MM.1S (cell line): ENCODE results near the gene PCSK4.
"Not testable (repeated sequence)": the region's sequence is repeated elsewhere in the genome, so short reads cannot be mapped to it uniquely, and the experiment has no call there.

Experiments
- DNase-seq: peaks from one replicate; pipeline ENCODE4 v3.0.0-alpha.2; 2015
- H2AFZ ChIP-seq: fragments of 300-600 bp; sonication (generic); 2 replicates; pipeline ENCODE4 v1.6.0; 2016; ENCODE audit warnings: antibody characterized with exemption, low read length
- H3F3A ChIP-seq: fragments of 300-600 bp; sonication (generic); 2 replicates; pipeline ENCODE4 v1.6.1; 2016; ENCODE audit warnings: mild to moderate bottlenecking, antibody characterized with exemption, low read length, moderate library complexity, mixed read lengths; ENCODE audit not compliant: insufficient read depth
- H3K27ac ChIP-seq: fragments of 300-600 bp; sonication (generic); 2 replicates; pipeline ENCODE4 v1.5.1; 2016; ENCODE audit warnings: mild to moderate bottlenecking, low read length
- H3K27me3 ChIP-seq: fragments of 300-600 bp; sonication (generic); replicated peaks from 2 replicates; pipeline ENCODE4 v1.6.0; 2016; ENCODE audit warnings: low read length; ENCODE audit not compliant: insufficient read depth
- H3K36me3 ChIP-seq: fragments of 300-600 bp; sonication (generic); replicated peaks from 2 replicates; pipeline ENCODE4 v1.6.1; 2016; ENCODE audit warnings: mild to moderate bottlenecking, low read length, mixed read lengths; ENCODE audit not compliant: insufficient read depth
- H3K4me1 ChIP-seq: fragments of 300-600 bp; sonication (generic); 2 replicates; pipeline ENCODE4 v1.6.1; 2016; ENCODE audit warnings: low read length, mixed read lengths
- H3K4me2 ChIP-seq: fragments of 300-600 bp; sonication (generic); 2 replicates; pipeline ENCODE4 v1.6.0; 2016; ENCODE audit warnings: low read depth, low read length
- H3K4me3 ChIP-seq: fragments of 300-600 bp; sonication (generic); 2 replicates; pipeline ENCODE4 v1.5.1; 2016; ENCODE audit warnings: low read length, mixed read lengths
- H3K79me2 ChIP-seq: fragments of 300-600 bp; sonication (generic); 2 replicates; pipeline ENCODE4 v1.6.1; 2016; ENCODE audit warnings: mixed run types, low read length, mixed read lengths
- H3K9ac ChIP-seq: fragments of 300-600 bp; sonication (generic); 2 replicates; pipeline ENCODE4 v1.6.1; 2016; ENCODE audit warnings: low read length, mixed read lengths
- H3K9me2 ChIP-seq: fragments of 300-600 bp; sonication (generic); replicated peaks from 2 replicates; pipeline ENCODE4 v1.6.1; 2016; ENCODE audit warnings: mild to moderate bottlenecking, low read length, mixed read lengths; ENCODE audit not compliant: insufficient read depth
- H3K9me3 ChIP-seq: fragments of 300-600 bp; sonication (generic); replicated peaks from 2 replicates; pipeline ENCODE4 v1.6.1; 2016; ENCODE audit warnings: mild to moderate bottlenecking, low read length, mixed read lengths; ENCODE audit not compliant: insufficient read depth
- H4K20me1 ChIP-seq: fragments of 300-600 bp; sonication (generic); 2 replicates; pipeline ENCODE4 v1.6.1; 2016; ENCODE audit warnings: mild to moderate bottlenecking, low read length, moderate library complexity, mixed read lengths; ENCODE audit not compliant: insufficient read depth
- CTCF ChIP-seq: fragments of 300-600 bp; sonication (generic); IDR thresholded peaks from 2 replicates; pipeline ENCODE4 v1.5.1; 2016; ENCODE audit warnings: antibody characterized with exemption, low read length, mixed read lengths
- EZH2 ChIP-seq: fragments of 300-600 bp; sonication (generic); optimal IDR thresholded peaks from 2 replicates; pipeline ENCODE3; 2017; ENCODE audit warnings: low read depth, mild to moderate bottlenecking, antibody characterized with exemption, low read length, mixed read lengths
- EZH2phosphoT487 ChIP-seq: fragments of 300-600 bp; sonication (generic); IDR thresholded peaks from 2 replicates; pipeline ENCODE4 v1.6.1; 2018; ENCODE audit warnings: antibody characterized with exemption, low read length

The PCSK4 gene

GRCh38 chr19:1521636-1522035 lies 31.5 kb upstream of the PCSK4 start:
- no peaks in the 10 kb centered on the region for H4K20me1 ChIP-seq
- TF ChIP-seq CTCF (no peak), EZH2 (no peak), EZH2phosphoT487 (no peak)
- H3K27ac ChIP-seq = no peak overlapping the region
- H3K4me1 ChIP-seq = peaks cover 8% of the 10 kb centered on the region; the same call in 1 of the 2 replicates
- H3K79me2 ChIP-seq = no peaks in the 10 kb centered on the region
- H3K9ac ChIP-seq = no peak overlapping the region
- DNase-seq = no peak
- H3K27me3 ChIP-seq = peaks cover 79% of the 10 kb centered on the region
- no peaks in the 10 kb centered on the region for H3F3A ChIP-seq
- H3K4me2 ChIP-seq = no peak overlapping the region
- H3K4me3 ChIP-seq = no peak overlapping the region
- H3K9me3 ChIP-seq = no peaks in the 10 kb centered on the region
- no peak overlapping the region for H2AFZ ChIP-seq
- H3K9me2 ChIP-seq = no peaks in the 10 kb centered on the region
- no peaks in the 10 kb centered on the region for H3K36me3 ChIP-seq

GRCh38 chr19:1520203-1520780 lies 30.1 kb upstream of the PCSK4 start:
- H3K9ac ChIP-seq = no peak overlapping the region

GRCh38 chr19:1519802-1520201 lies 29.7 kb upstream of the PCSK4 start:
- H3K36me3 ChIP-seq, H3K9me3 ChIP-seq, DNase-seq, H3K9ac ChIP-seq, H3K27ac ChIP-seq, H3K4me3 ChIP-seq, H3K4me1 ChIP-seq, H3K79me2 ChIP-seq, H3F3A ChIP-seq, H2AFZ ChIP-seq, H3K9me2 ChIP-seq, H4K20me1 ChIP-seq: not testable (repeated sequence)
- peak overlapping the region; percentile 59; the same call in 1 of the 2 replicates for H3K4me2 ChIP-seq
- H3K27me3 ChIP-seq = peaks cover 75% of the 10 kb centered on the region

More at GRCh38 chr19:1520203-1520780, 30.1 kb upstream of the PCSK4 start:
- H4K20me1 ChIP-seq = no peaks in the 10 kb centered on the region
- no peak overlapping the region for H3K27ac ChIP-seq
- peaks cover 75% of the 10 kb centered on the region for H3K27me3 ChIP-seq
- peak; percentile 44 for DNase-seq
- no peaks in the 10 kb centered on the region for H3K36me3 ChIP-seq
- no peaks in the 10 kb centered on the region for H3K79me2 ChIP-seq
- H3K4me2 ChIP-seq = peak overlapping the region; percentile 59; the same call in 1 of the 2 replicates
- H3K9me3 ChIP-seq = no peaks in the 10 kb centered on the region
- H3F3A ChIP-seq = no peaks in the 10 kb centered on the region
- no peak overlapping the region for H3K4me3 ChIP-seq
- no peak for TF ChIP-seq EZH2
- no peak for TF ChIP-seq EZH2phosphoT487
- no peak for TF ChIP-seq CTCF
- H3K9me2 ChIP-seq = no peaks in the 10 kb centered on the region
- peaks cover 8% of the 10 kb centered on the region; the same call in 1 of the 2 replicates for H3K4me1 ChIP-seq
- H2AFZ ChIP-seq = peak overlapping the region; percentile 14; the same call in 1 of the 2 replicates

GRCh38 chr19:1518471-1518870 lies 28.3 kb upstream of the PCSK4 start:
- H3K27me3 ChIP-seq = peaks cover 71% of the 10 kb centered on the region
- no peak overlapping the region for H2AFZ ChIP-seq
- H3K36me3 ChIP-seq = no peaks in the 10 kb centered on the region
- no peak for DNase-seq
- H3F3A ChIP-seq = no peaks in the 10 kb centered on the region
- H3K27ac ChIP-seq = no peak overlapping the region
- H3K4me2 ChIP-seq = no peak overlapping the region
- no peaks in the 10 kb centered on the region for H3K9me3 ChIP-seq
- no peak overlapping the region for H3K9ac ChIP-seq
- TF ChIP-seq CTCF (no peak), EZH2phosphoT487 (no peak), EZH2 (no peak)
- H3K4me3 ChIP-seq = no peak overlapping the region
- no peaks in the 10 kb centered on the region for H4K20me1 ChIP-seq
- no peaks in the 10 kb centered on the region for H3K79me2 ChIP-seq
- peaks cover 8% of the 10 kb centered on the region; the same call in 1 of the 2 replicates for H3K4me1 ChIP-seq
- no peaks in the 10 kb centered on the region for H3K9me2 ChIP-seq
